Stomach (tissue), 4 donors: Measurements from ENCODE around the gene HENMT1.

ENCODE experiments used
- EP300 ChIP-seq: sonication (generic); formaldehyde crosslinking; IDR thresholded peaks from one replicate; pipeline ENCODE4 v1.6.1; 2017; ENCODE audit warnings: antibody characterized with exemption
- POLR2A ChIP-seq, 4 donors: fragments of 450-650 bp; IDR thresholded peaks; one replicate each; pipeline ENCODE4 v1.6.1; 2016; ENCODE audit warnings: antibody characterized with exemption in 4 of 4, control low read depth in 2 of 4, mild to moderate bottlenecking in 1 of 4, moderate library complexity in 1 of 4
- TF ChIP-seq, protein P1 (sequence below), 7 experiments: fragments of 450-650 bp in 4 of 7; fragments of 200-600 bp in 3 of 7; sonication (generic) in 3 of 7; IDR thresholded peaks; one replicate each; pipeline ENCODE4 v1.5.1; 2016 to 2019; ENCODE audit warnings: antibody characterized with exemption in 7 of 7, control low read depth in 2 of 7, mild to moderate bottlenecking in 1 of 7

DNA sequence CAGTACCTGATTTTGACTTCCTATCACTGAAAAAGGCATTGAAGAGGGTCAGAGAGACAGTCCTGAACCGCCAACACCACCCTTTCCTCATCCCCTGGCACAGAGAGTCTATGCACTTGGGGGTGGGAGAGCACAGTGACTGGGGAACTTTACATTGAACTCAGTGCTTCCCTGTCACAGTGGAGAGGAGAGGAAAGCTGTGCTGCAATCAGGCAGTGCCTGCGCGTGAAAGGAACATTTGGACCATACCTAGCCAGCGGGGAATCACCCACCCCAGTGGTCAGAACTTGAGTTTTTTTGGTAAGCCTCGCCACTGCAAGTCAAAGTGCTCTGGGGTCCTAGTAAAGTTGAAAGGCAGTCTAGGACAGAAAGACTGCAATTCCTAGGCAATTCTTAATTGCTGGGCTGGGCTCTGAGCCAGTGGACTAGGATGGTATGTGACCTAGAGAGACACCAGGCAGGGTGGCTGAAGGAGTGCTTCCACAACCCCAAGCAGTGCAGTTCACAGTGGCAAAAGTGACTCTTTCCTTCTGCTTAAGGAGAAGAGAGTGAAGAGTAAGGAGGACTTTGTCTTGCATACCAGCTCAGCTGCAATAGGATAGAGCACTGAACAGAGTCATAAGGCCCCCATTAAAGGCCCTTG lies 9.4 kb upstream of the HENMT1 start:
- TF ChIP-seq POLR2A (IDR thresholded peaks at IDR 0.05) (no peak), EP300 (no peak)
- TF ChIP-seq, protein P1, sequence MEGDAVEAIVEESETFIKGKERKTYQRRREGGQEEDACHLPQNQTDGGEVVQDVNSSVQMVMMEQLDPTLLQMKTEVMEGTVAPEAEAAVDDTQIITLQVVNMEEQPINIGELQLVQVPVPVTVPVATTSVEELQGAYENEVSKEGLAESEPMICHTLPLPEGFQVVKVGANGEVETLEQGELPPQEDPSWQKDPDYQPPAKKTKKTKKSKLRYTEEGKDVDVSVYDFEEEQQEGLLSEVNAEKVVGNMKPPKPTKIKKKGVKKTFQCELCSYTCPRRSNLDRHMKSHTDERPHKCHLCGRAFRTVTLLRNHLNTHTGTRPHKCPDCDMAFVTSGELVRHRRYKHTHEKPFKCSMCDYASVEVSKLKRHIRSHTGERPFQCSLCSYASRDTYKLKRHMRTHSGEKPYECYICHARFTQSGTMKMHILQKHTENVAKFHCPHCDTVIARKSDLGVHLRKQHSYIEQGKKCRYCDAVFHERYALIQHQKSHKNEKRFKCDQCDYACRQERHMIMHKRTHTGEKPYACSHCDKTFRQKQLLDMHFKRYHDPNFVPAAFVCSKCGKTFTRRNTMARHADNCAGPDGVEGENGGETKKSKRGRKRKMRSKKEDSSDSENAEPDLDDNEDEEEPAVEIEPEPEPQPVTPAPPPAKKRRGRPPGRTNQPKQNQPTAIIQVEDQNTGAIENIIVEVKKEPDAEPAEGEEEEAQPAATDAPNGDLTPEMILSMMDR (IDR thresholded peaks at IDR 0.05): no peak
